Cardiac muscle cell (in vitro differentiated cells and primary cell): ENCODE measurements around the gene PROSER1. TPM values are rescaled to one million over a fixed set of nuclear protein-coding genes. Genes with fewer than 3 reads are reported as not detected.
A peak's percentile ranks its signal among the peaks of the same experiment; 100 is the strongest.

Experiments
- DNase-seq, 2 donors: peaks; one replicate each; pipeline versions ENCODE4 v3.0.0 to v3.0.0-alpha.2; 2010 to 2017; ENCODE audit warnings: low read depth in 1 of 2, low spot score in 1 of 2
- H3K27ac ChIP-seq: fragments of 200-600 bp; sonication (generic); 2 replicates; pipeline ENCODE4 v1.5.1; 2016
- H3K27me3 ChIP-seq: fragments of 200-600 bp; sonication (generic); 2 replicates; pipeline ENCODE4 v1.6.0; 2016; ENCODE audit warnings: control low read depth
- H3K36me3 ChIP-seq: fragments of 200-600 bp; sonication (generic); 2 replicates; pipeline ENCODE4 v1.5.1; 2016; ENCODE audit warnings: control low read depth
- H3K4me1 ChIP-seq: fragments of 200-600 bp; sonication (generic); 2 replicates; pipeline ENCODE4 v1.8.1; 2017; ENCODE audit warnings: low read depth, mild to moderate bottlenecking, mixed run types
- H3K4me3 ChIP-seq: fragments of 200-600 bp; sonication (generic); 2 replicates; pipeline ENCODE4 v1.5.1; 2016; ENCODE audit warnings: mild to moderate bottlenecking
- H3K9me3 ChIP-seq: fragments of 200-600 bp; sonication (generic); 2 replicates; pipeline ENCODE4 v1.5.1; 2017; ENCODE audit warnings: low read depth, mild to moderate bottlenecking, control low read depth
- CTCF ChIP-seq: IDR thresholded peaks from 2 replicates; pipeline ENCODE4 v1.5.1; 2012; ENCODE audit warnings: low read depth, mild to moderate bottlenecking, low read length
- polyA plus RNA-seq: library from polyadenylated mRNA; unstranded; fragments of >200 nt; fragmentation: Nextera tagmentation; extraction: Ambion mirVana; gene quantifications from 2 replicates; pipeline ENCODE4 v1.2.1, GENCODE V29; 2016
- total RNA-seq: library from RNA; depleted of rRNA; stranded (reverse); fragments of >200 nt; gene quantifications from 2 replicates; pipeline ENCODE4 v1.2.3, GENCODE V29; 2016

PROSER1 gene
- total and polyA plus RNA-seq, 2 experiments from 2014 or later: 13.1 to 14.0 TPM

- Histone ChIP-seq H3K36me3 (peaks cover 71% of the 10 kb centered on the region), H3K4me3 (no peak overlapping the region), H3K27me3 (no peaks in the 10 kb centered on the region), H3K9me3 (no peaks in the 10 kb centered on the region), H3K4me1 (no peaks in the 10 kb centered on the region), H3K27ac (no peak overlapping the region)
- TF ChIP-seq CTCF: no peak
- DNase-seq: no peak
Measured at GRCh38 chr13:39025433-39025839, 12.5 kb downstream of the PROSER1 start.

GRCh38 chr13:39023761-39024160 lies 14.1 kb downstream of the PROSER1 start:
- no peak overlapping the region for H3K27ac ChIP-seq
- no peaks in the 10 kb centered on the region for H3K4me1 ChIP-seq
- H3K27me3 ChIP-seq: no peaks in the 10 kb centered on the region
- H3K4me3 ChIP-seq: no peak overlapping the region
- peak in 1 of 2 donors; percentile 58 for DNase-seq
- H3K36me3 ChIP-seq: peaks cover 70% of the 10 kb centered on the region
- no peak for TF ChIP-seq CTCF
- H3K9me3 ChIP-seq: no peaks in the 10 kb centered on the region

- Histone ChIP-seq H3K36me3 (peaks cover 66% of the 10 kb centered on the region), H3K9me3 (no peaks in the 10 kb centered on the region), H3K4me3 (no peak overlapping the region), H3K4me1 (no peaks in the 10 kb centered on the region), H3K27ac (no peak overlapping the region), H3K27me3 (no peaks in the 10 kb centered on the region)
- DNase-seq: peak in 1 of 2 donors; percentile 87
- TF ChIP-seq CTCF: no peak
Measured at GRCh38 chr13:39023316-39023715, 14.6 kb downstream of the PROSER1 start.

- no peak for DNase-seq
- Histone ChIP-seq H3K9me3 (no peaks in the 10 kb centered on the region), H3K27me3 (no peaks in the 10 kb centered on the region), H3K36me3 (peaks cover 58% of the 10 kb centered on the region), H3K27ac (no peak overlapping the region), H3K4me3 (no peak overlapping the region), H3K4me1 (no peaks in the 10 kb centered on the region)
- TF ChIP-seq CTCF: no peak
Measured at GRCh38 chr13:39020853-39021462, 16.9 kb downstream of the PROSER1 start.

GRCh38 chr13:39016787-39017186 lies 21.1 kb downstream of the PROSER1 start:
- peak; percentile 21 to 51 for DNase-seq
- H3K36me3 ChIP-seq: peaks cover 50% of the 10 kb centered on the region
- no peaks in the 10 kb centered on the region for H3K27me3 ChIP-seq
- no peaks in the 10 kb centered on the region for H3K9me3 ChIP-seq
- peak; percentile 61 for TF ChIP-seq CTCF
- no peak overlapping the region for H3K27ac ChIP-seq
- H3K4me1 ChIP-seq: no peaks in the 10 kb centered on the region
- H3K4me3 ChIP-seq: no peak overlapping the region
